ENCODE measurements around the gene DKK1.

The DKK1 gene

DNA sequence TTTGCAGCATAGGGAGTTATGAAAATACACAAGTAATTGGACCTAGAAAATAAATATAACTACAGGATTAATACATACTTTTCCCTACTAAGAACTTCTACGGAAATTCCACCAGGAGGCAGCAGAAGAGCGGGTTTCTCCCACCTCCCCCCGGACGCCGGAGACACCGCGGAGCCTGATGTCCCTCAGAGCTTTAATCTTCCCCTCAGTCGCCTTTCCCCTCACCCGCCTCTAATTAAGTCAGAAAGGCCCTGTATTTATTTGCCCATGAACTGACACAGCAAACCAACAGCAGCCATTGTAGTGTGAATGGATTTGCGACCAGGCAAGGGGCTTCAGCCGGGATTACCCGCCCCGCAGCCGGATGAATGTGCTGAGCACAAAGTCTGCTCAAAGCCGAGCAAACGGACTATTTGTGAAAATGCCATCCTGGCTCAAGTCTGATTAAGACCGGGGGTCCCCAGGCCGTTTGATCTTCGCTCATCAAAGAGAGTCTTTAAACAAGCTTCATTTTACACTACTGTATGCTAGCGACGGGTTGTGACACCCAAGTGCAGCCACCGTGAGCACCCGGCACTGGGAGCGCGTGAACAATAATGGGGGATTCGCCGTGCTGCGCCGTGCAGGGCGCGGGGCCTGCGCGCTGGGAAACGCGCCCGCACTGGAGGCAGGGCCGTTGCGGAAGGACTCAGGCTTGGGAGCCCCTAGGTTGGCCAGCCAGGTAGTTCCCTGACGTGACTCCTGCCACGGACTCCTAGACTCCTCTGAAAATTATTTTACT is 5.6 kb upstream of the DKK1 start:
- no peak overlapping the region for H3K27ac Mint-ChIP-seq
- H3K36me3 Mint-ChIP-seq: no peaks in the 10 kb centered on the region
- H3K4me3 Mint-ChIP-seq: no peak overlapping the region
- DNase-seq: peak; percentile 28
- no peaks in the 10 kb centered on the region for H3K9me3 Mint-ChIP-seq
- CTCF ChIA-PET: interaction anchor here (1.1 to 3.3 kb wide), 2 partner anchors 180 to 472 kb away, joined by 3 to 16 read pairs; no protein-coding TSS in a partner anchor
- H3K27me3 Mint-ChIP-seq: peaks cover 27% of the 10 kb centered on the region
- H3K4me1 Mint-ChIP-seq: no peaks in the 10 kb centered on the region

DNA sequence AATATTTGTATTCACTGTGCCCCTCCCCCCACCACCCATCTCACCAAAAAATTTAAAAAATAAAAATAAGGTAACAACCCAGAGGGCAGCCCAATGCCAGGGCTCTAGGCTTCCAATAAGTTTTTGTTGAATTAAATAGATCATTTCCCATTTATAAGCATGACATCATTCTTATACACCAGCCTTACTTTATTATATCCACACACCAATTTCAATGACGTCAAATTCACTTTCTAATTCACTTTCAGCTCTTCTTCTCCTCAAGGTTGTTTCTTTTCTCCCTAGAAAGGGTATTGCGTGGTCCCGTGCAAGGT is 1.2 kb upstream of the DKK1 start:
- Mint-ChIP-seq H3K4me1 (peaks cover 6% of the 10 kb centered on the region), H3K4me3 (no peak overlapping the region), H3K27ac (no peak overlapping the region), H3K27me3 (peaks cover 49% of the 10 kb centered on the region), H3K36me3 (no peaks in the 10 kb centered on the region), H3K9me3 (no peaks in the 10 kb centered on the region)
- CTCF ChIA-PET: no interaction called here
- no peak for DNase-seq

DNA sequence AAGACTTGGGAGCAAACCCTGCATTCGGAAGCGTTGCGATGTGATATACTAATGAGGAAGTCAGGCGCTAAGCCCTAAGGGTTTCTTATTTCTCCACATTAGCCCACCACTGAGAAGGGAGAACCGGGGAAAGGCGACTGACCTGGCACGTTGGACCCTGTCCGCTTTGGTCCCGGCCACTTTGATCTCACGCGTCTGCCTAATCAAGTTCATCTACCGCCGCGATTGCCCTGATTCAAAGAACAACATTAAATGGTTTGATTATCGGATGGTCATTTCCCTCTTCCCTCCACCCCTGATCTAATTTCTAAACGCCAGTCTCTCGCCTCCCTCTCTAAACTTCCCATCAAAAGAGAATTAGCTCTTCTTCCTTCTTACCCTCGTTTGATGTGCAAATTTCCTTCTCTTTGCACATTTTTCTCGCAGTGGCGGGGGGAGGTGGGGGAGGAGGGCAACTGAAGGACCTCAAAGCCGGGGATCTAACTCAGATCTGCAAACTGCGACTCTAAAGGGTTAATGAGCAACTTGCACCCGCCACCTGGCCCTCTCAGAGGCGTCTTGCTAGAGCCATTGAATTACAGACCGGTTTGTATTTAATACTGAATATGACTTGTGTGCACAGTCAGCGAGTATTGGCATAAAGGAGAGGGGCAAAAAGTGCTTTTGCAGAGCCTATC is 687 bp upstream of the DKK1 start:
- Mint-ChIP-seq H3K27me3 (peaks cover 46% of the 10 kb centered on the region), H3K27ac (no peak overlapping the region), H3K36me3 (no peaks in the 10 kb centered on the region), H3K4me3 (no peak overlapping the region), H3K9me3 (no peaks in the 10 kb centered on the region), H3K4me1 (peaks cover 6% of the 10 kb centered on the region)
- DNase-seq: no peak
- CTCF ChIA-PET: no interaction called here

DNA sequence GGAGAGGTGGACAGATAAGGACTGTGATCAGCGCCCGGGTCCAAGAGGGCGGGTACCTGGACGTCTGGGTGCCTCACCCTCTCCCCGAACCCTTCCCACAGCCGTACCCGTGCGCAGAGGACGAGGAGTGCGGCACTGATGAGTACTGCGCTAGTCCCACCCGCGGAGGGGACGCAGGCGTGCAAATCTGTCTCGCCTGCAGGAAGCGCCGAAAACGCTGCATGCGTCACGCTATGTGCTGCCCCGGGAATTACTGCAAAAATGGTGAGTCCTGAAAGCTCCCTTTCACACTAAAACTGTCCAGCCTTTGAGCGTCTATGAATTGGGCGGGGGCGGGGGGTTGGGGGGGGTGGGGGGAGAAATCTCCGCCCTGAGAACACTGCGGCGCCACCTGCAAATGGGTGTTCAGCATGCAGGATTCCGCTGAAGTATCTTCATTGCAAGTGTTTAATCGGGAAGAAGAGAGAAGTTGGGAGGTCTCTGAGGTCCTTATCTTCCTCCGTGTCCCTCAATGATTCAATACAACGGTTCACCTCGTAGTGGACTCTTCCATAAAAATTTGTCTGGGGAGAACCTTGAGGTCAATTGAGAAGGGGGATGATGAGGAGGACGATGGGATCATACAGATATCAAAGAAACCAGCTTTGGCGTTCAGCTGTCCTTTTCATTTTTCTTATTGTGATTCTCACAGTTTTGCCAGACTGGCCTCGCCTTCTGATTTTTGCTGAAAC is 906 bp downstream of the DKK1 start:
- peaks cover 6% of the 10 kb centered on the region for H3K4me1 Mint-ChIP-seq
- no peaks in the 10 kb centered on the region for H3K36me3 Mint-ChIP-seq
- H3K27me3 Mint-ChIP-seq: peaks cover 30% of the 10 kb centered on the region
- H3K27ac Mint-ChIP-seq: no peak overlapping the region
- CTCF ChIA-PET: interaction anchor here (0.6 kb wide), 1 partner anchor 92 kb away, joined by 3 read pairs; no protein-coding TSS in a partner anchor
- no peak for DNase-seq
- H3K9me3 Mint-ChIP-seq: no peaks in the 10 kb centered on the region
- H3K4me3 Mint-ChIP-seq: no peak overlapping the region

DNA sequence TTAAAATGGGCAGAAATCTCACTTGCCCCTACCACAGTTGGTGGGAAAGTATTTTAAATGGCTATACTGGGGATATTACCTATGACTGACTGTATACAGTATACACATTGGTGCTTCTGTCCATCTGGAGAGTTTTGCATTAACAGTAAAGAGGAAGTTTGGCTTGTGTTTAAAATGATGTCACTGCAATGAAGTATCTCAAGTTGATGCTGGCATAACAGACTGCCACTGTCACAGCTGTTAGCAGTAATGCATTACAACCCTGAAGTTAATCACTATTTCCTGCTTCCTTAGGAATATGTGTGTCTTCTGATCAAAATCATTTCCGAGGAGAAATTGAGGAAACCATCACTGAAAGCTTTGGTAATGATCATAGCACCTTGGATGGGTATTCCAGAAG is 1.9 kb downstream of the DKK1 start:
- Mint-ChIP-seq H3K9me3 (no peaks in the 10 kb centered on the region), H3K27me3 (peaks cover 29% of the 10 kb centered on the region)
- CTCF ChIA-PET: interaction anchor here (0.8 kb wide), 1 partner anchor 11 kb away, joined by 3 read pairs; no protein-coding TSS in a partner anchor

DNA sequence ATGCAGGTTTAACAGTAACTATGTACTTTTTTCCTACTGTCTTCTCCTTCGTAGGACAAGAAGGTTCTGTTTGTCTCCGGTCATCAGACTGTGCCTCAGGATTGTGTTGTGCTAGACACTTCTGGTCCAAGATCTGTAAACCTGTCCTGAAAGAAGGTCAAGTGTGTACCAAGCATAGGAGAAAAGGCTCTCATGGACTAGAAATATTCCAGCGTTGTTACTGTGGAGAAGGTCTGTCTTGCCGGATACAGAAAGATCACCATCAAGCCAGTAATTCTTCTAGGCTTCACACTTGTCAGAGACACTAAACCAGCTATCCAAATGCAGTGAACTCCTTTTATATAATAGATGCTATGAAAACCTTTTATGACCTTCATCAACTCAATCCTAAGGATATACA is 2.4 kb downstream of the DKK1 start:
- Mint-ChIP-seq H3K27me3 (peaks cover 29% of the 10 kb centered on the region), H3K36me3 (no peaks in the 10 kb centered on the region), H3K9me3 (no peaks in the 10 kb centered on the region), H3K27ac (no peak overlapping the region), H3K4me3 (no peak overlapping the region), H3K4me1 (peaks cover 6% of the 10 kb centered on the region)
- CTCF ChIA-PET: interaction anchor here (0.8 kb wide), 1 partner anchor 11 kb away, joined by 3 read pairs; no protein-coding TSS in a partner anchor
- no peak for DNase-seq

More for the DNA sequence above, 1.9 kb downstream of the DKK1 start:
- DNase-seq: no peak
- Mint-ChIP-seq H3K36me3 (no peaks in the 10 kb centered on the region), H3K4me3 (no peak overlapping the region), H3K27ac (no peak overlapping the region), H3K4me1 (peaks cover 6% of the 10 kb centered on the region)

DNA sequence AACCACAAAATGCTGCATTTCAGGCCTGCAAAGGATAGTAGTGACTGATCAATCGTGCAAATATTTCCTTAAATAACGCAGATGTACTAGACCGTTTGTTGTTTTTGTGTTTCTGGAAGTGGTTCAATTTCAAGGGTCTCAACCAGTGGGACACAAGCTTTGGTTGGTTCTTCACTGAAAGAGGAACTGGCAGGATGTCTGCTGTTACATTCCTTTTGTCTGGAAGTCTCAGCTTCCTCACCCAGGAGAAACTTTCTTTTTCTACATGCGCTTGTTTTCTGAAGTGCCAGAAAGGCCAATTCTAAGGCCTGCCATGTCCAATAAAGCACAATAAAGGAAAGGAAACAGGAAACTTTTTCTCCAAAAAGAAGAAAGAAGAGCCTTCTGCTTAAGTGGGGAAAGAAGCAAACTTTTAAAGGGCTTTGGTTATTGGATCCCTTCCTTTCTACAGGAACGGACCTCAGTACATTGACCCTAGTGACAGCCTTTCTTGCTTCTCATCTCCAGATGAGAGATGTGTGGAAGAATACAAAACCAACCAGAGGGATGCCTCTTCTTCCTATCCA is 4.1 kb downstream of the DKK1 start:
- CTCF ChIA-PET: no interaction called here
- Mint-ChIP-seq H3K4me3 (no peak overlapping the region), H3K27ac (no peak overlapping the region), H3K36me3 (no peaks in the 10 kb centered on the region), H3K9me3 (no peaks in the 10 kb centered on the region), H3K4me1 (peaks cover 6% of the 10 kb centered on the region), H3K27me3 (peaks cover 25% of the 10 kb centered on the region)
- DNase-seq: no peak

DNA sequence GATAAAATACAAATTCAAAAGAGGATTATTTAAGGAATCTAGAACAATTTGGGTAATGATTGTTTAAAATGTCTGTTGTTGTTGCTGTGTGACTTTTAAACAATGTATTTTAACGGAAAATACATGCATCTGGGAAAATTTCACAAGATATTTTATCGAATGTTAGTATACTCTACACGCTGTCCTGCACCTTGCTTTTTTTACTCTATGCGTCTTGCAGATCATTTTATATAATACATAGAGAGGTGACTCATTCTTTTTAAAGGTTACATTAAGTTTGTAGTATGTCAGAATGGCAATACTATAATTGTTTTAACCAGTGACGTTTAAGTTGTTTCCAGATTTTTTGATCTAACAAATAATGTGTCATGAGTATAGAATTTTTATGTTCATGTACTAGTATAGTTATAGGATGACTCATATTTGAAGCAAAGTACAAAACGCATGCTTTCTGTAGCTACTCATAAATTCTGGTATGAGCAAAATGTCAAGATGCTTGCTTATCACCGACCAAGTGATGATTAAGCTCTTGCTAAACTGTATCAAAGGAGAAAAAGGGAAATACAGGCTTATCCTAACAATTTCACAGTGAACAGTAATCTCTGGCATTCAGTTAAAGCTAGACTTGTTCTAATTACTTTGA is 4.9 kb downstream of the DKK1 start:
- Mint-ChIP-seq H3K27ac (no peak overlapping the region), H3K9me3 (no peaks in the 10 kb centered on the region), H3K27me3 (peaks cover 18% of the 10 kb centered on the region), H3K4me1 (peaks cover 6% of the 10 kb centered on the region), H3K36me3 (no peaks in the 10 kb centered on the region), H3K4me3 (no peak overlapping the region)
- no peak for DNase-seq
- CTCF ChIA-PET: no interaction called here

DNA sequence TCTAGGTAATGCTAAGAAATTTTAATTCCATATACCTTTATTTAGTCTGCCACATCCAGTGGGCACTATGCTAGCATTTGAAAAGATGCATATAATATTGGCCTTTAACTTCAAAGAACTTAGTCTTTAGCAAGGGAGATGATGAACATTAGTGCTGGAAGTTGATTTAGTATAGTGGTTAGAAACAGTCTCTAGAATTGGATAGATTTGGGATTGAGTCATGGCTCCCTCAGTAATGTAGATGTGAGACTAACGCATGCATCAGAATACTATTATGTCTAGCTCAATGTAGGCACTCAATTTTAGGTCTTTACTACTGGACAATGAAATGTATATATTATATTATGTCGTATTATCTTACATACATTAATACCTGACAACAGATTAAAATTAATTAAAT is 5.8 kb downstream of the DKK1 start:
- Mint-ChIP-seq H3K27ac (no peak overlapping the region), H3K4me3 (no peak overlapping the region), H3K4me1 (no peaks in the 10 kb centered on the region), H3K36me3 (no peaks in the 10 kb centered on the region), H3K27me3 (peaks cover 8% of the 10 kb centered on the region), H3K9me3 (no peaks in the 10 kb centered on the region)
- CTCF ChIA-PET: no interaction called here
- no peak for DNase-seq

DNA sequence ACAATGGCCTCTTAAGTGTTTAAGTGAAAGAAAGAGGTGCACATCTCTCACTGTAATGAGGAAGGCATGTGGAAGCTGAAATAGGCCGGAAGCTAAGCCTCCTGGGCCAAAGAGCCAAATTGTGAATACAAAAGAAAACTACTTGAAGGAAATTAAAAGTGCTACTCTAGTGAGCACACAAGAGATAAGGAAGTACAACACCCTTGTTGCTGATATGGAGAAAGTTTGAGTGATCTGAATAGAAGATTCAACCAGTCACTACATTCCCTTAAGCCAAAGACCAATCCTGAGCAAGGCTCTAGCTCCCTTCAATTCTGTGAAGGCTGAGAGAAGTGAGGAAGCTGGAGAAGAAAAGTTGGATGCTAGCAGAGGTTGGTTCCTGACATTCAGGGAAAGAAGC is 8.2 kb downstream of the DKK1 start:
- H3K36me3 Mint-ChIP-seq: no peaks in the 10 kb centered on the region
- no peaks in the 10 kb centered on the region for H3K9me3 Mint-ChIP-seq
- H3K27me3 Mint-ChIP-seq: no peaks in the 10 kb centered on the region
- H3K27ac Mint-ChIP-seq: no peak overlapping the region
- CTCF ChIA-PET: no interaction called here
- H3K4me1 Mint-ChIP-seq: no peaks in the 10 kb centered on the region
- H3K4me3 Mint-ChIP-seq: no peak overlapping the region
- no peak for DNase-seq

DNA sequence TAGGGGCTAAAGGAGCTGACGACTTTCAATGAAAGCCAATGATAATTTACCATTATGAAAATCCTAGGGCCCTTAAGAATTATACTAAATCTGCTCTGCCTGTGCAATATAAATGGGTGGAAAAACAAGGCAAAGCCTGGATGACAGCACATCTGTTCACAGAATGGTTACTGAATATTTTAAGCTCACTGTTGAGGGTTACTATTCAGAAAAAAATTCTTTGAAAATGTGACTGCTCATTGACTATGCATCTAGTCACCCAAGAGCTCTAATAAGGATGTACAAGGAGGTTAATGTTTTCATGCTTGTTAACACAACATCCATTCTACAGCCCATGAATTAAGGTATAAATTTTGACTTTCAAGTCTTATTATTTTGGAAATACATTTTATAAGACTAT is 8.9 kb downstream of the DKK1 start:
- H3K36me3 Mint-ChIP-seq: no peaks in the 10 kb centered on the region
- DNase-seq: no peak
- H3K27me3 Mint-ChIP-seq: no peaks in the 10 kb centered on the region
- no peak overlapping the region for H3K4me3 Mint-ChIP-seq
- H3K4me1 Mint-ChIP-seq: no peaks in the 10 kb centered on the region
- no peak overlapping the region for H3K27ac Mint-ChIP-seq
- no peaks in the 10 kb centered on the region for H3K9me3 Mint-ChIP-seq
- CTCF ChIA-PET: no interaction called here

DNA sequence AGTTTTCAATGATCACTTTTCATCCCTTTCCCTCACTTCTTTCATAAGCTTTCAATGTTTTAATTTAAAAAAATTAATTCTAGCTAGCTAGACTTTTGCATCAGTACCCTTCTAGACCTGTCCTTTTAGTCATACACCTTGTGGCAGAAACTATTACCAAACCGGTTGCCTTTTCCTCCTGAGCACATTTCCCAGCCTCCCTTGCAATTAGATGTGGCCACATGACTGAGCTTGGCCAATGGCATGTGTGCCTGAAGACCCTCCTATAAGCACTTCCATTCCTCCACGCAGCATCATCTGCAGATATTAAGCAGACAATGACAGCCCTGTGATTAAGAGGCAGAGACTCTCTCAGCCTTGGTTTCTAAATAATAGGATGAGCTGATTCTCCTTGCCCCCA is 12.3 kb downstream of the DKK1 start:
- CTCF ChIA-PET: no interaction called here
- no peaks in the 10 kb centered on the region for H3K36me3 Mint-ChIP-seq
- no peak overlapping the region for H3K4me3 Mint-ChIP-seq
- no peaks in the 10 kb centered on the region for H3K4me1 Mint-ChIP-seq
- H3K27ac Mint-ChIP-seq: no peak overlapping the region
- H3K9me3 Mint-ChIP-seq: no peaks in the 10 kb centered on the region
- DNase-seq: no peak
- no peaks in the 10 kb centered on the region for H3K27me3 Mint-ChIP-seq

DNA sequence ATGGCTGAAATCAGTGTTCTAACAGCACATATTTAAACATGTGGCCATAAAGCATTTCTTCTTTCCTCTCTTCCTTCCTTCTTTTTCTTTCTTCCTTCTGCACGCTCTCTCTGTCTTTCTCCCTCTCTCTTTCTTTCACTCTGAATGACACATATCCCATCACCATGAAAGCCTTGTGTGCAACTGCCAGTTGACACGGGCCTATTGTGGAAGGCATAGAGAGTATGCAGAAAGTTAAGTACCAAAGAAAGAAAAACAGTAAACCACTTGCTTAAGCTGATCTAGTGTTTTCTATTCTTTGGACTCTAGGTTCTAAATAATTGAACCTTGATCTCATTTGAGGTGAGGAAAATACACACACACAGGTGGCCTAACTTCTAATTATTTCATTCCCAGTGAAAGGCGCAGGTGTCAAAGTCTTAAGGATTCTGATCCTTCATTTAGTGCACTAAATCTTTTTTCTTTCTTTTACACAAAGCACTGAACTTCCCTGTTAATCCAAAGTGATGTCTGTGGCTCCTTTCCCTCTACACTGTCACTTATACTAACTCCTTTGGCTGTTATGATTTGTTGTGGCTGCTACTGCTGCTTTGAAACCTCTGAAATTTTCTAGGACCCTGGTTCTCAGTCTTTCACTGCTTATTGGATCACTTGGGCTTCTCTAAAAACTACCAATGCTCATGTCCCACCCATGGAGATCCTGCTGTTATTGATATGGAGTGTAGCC is 17.7 kb downstream of the DKK1 start:
- H3K27ac Mint-ChIP-seq: no peak overlapping the region
- no peaks in the 10 kb centered on the region for H3K9me3 Mint-ChIP-seq
- no peaks in the 10 kb centered on the region for H3K36me3 Mint-ChIP-seq
- DNase-seq: no peak
- no peaks in the 10 kb centered on the region for H3K4me1 Mint-ChIP-seq
- CTCF ChIA-PET: no interaction called here
- H3K4me3 Mint-ChIP-seq: no peak overlapping the region
- H3K27me3 Mint-ChIP-seq: no peaks in the 10 kb centered on the region

DNA sequence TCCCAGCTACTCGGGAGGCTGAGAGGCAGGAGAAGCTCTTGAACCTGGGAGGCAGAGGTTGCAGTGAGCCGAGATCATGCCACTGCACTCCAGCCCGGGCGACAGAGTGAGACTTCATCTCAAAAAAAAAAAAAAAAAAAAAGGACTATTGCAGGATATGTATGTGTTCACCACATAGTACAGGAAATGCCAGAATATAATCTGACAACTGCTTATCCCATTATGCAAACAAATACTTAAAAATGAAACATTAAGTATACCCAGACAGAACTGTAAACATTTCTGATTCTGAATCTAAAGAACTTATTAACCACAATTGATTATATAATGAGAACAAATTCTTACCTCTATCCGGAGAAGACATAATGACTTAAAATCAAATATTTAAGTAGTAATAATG is 18.7 kb downstream of the DKK1 start:
- no peaks in the 10 kb centered on the region for H3K4me1 Mint-ChIP-seq
- no peaks in the 10 kb centered on the region for H3K27me3 Mint-ChIP-seq
- CTCF ChIA-PET: no interaction called here
- H3K27ac Mint-ChIP-seq: no peak overlapping the region
- H3K36me3 Mint-ChIP-seq: no peaks in the 10 kb centered on the region
- no peaks in the 10 kb centered on the region for H3K9me3 Mint-ChIP-seq
- H3K4me3 Mint-ChIP-seq: no peak overlapping the region
- DNase-seq: no peak

Measured in activated naive CD4-positive, alpha-beta T cell treated with anti-CD3 and anti-CD28 coated beads, Interleukin-2, amount 10 ng/mL, durations not matched to agents 7 days and 5 days (primary cell).